Measurements from ENCODE around the gene PIN1.
A peak's percentile ranks its signal among the peaks of the same experiment; 100 is the strongest.

Gene PIN1

DNA sequence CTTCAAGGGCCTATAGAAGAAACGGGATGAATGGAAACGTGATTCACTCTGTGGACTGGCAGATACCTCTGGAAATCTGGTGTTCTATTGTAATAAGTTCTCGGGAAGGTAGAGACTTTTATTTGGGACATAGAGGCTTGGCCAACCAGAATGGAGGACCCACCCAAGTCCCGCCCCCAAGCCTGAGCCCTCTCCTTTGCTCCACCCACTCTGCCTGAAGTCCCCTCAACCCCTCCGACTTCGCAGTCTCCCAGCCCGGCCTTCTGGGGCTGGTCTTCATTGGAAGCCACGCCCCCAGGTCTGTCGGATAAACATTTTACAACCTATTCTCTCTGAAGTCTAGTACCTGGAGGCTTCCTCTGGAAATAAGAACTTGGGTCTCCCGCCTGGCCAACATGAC, 33.1 kb upstream of the PIN1 start:
- TF ChIP-seq, protein P1, sequence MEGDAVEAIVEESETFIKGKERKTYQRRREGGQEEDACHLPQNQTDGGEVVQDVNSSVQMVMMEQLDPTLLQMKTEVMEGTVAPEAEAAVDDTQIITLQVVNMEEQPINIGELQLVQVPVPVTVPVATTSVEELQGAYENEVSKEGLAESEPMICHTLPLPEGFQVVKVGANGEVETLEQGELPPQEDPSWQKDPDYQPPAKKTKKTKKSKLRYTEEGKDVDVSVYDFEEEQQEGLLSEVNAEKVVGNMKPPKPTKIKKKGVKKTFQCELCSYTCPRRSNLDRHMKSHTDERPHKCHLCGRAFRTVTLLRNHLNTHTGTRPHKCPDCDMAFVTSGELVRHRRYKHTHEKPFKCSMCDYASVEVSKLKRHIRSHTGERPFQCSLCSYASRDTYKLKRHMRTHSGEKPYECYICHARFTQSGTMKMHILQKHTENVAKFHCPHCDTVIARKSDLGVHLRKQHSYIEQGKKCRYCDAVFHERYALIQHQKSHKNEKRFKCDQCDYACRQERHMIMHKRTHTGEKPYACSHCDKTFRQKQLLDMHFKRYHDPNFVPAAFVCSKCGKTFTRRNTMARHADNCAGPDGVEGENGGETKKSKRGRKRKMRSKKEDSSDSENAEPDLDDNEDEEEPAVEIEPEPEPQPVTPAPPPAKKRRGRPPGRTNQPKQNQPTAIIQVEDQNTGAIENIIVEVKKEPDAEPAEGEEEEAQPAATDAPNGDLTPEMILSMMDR (IDR thresholded peaks at IDR 0.05; ENCODE audit: insufficient read depth, low read depth, low read length, missing control alignments) = no peak
- no peak overlapping the region for H3K4me3 ChIP-seq (ENCODE audit: low read length)
- no peak for DNase-seq (ENCODE audit: low read depth)

DNA sequence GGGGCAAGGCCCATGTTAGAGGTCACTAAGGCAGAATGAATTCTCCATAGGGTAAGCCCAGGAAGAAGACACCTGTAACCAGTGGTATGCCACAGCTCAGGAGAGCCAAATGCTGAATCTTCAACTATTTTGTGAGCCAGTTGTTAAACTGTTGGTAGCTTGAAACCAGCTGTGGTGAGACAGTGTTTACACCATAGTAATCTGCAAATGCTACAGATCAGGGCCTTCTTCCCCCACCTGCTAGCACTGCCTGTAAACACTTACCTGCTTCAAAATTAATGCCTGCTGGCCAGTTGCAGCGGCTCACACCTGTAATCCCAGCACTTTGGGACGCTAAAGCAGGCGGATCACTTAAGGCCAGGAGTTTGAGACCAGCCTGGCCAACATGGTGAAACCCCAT, 28.3 kb upstream of the PIN1 start:
- no peak for DNase-seq (ENCODE audit: low read depth)
- TF ChIP-seq, protein P1 (IDR thresholded peaks at IDR 0.05; ENCODE audit: insufficient read depth, low read depth, low read length, missing control alignments) = no peak

DNA sequence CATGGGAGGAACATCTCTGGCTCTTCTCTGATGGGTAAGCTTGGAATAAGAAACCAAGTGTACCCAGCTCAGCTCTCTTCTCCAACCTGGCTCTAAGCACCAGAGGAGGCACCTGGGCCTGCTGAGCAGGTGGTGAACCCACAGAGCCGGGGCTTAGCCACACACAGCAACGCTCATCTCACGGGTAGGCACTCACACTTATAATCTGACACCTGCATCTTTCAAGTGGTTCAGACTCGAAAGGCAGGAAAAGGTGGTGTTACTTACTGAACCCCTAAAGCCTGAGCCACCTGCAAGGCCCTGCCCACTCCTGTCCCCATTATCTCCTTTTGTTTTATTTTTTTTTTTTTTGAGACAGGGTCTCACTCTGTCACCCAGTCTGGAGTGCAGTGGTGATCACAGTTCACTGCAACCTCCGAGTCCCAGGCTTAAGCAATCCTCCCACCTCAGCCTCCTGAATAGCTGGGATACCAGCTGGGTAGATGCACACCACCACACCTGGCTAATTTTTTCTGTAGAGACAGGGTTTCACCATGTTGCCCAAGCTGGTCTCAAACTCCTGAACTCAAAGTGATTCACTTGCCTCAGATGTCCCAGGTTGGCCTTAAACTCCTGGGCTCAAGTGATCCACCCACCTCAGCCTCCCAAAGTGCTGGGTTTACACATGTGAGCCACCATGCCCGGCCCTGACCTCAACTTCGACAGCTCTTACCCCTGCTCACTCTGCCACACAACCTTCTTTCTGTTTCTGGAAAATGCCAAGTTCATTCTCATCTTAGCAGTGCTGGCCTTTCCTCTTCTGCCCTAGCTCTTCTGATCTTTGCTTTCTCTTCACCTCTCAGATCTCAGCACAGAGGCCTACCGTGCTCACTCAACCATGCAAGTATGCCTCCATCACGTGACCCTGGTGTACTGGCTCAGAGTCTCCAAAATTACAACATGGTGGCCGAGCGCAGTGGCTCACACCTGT, 26.0 kb upstream of the PIN1 start:
- TF ChIP-seq, protein P1 (IDR thresholded peaks at IDR 0.05; ENCODE audit: insufficient read depth, low read depth, low read length, missing control alignments) = no peak
- no peak for DNase-seq (ENCODE audit: low read depth)
- H3K4me3 ChIP-seq (ENCODE audit: low read length) = no peak overlapping the region

More for the DNA sequence above, 28.3 kb upstream of the PIN1 start:
- no peak overlapping the region for H3K4me3 ChIP-seq (ENCODE audit: low read length)

DNA sequence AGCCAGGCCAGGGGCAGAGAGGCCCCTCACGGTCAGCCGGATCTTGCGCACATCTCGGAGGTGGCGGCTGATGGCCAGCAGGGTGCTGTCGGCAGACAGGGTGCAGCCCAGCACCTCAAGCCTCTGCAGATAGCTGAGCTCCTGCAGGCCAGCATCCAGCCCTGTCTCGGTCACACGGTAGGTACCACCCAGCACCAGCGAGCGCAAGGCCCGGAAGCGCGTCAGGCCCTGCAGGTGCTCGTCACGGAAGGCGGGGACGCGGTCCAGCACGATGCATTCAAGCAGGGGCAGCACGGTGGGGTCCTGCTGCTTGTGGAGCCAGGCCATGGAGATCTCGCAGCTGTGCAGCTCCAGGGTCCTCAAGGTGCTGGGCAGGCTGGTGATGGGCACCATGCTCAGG, 24.0 kb upstream of the PIN1 start:
- H3K4me3 ChIP-seq (ENCODE audit: low read length) = no peak overlapping the region
- DNase-seq (ENCODE audit: low read depth) = no peak
- TF ChIP-seq, protein P1 (IDR thresholded peaks at IDR 0.05; ENCODE audit: insufficient read depth, low read depth, low read length, missing control alignments) = no peak

DNA sequence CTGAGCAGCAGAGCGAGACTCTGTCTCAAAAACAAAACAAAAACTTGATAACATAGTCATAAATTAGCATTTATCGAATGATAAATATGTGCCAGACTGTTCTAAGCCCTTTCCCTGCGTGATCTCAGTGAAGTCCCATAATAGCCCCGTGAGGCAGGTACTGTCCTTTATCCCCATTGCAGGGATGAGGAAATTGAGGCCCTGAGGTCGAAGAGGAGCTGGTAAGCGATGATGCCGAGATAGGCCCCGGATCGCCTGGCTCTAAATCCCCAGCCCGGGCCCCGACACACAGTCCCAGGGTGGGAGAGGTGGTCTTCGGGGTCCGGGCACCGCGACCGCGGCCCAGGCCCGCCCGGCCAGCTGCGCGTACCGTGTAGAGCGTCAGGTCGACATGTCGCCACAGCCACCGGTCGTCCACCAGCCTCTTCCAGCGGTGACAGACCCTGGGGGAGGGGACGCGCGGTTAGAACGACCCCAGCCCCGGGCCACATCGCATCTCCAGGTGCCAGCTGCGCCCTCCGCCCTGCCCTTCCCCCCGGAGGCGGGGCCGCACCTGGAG, 16.9 kb upstream of the PIN1 start:
- TF ChIP-seq, protein P1 (IDR thresholded peaks at IDR 0.05; ENCODE audit: insufficient read depth, low read depth, low read length, missing control alignments) = no peak
- no peak for DNase-seq (ENCODE audit: low read depth)
- H3K4me3 ChIP-seq (ENCODE audit: low read length) = peak overlapping the region; percentile 95

DNA sequence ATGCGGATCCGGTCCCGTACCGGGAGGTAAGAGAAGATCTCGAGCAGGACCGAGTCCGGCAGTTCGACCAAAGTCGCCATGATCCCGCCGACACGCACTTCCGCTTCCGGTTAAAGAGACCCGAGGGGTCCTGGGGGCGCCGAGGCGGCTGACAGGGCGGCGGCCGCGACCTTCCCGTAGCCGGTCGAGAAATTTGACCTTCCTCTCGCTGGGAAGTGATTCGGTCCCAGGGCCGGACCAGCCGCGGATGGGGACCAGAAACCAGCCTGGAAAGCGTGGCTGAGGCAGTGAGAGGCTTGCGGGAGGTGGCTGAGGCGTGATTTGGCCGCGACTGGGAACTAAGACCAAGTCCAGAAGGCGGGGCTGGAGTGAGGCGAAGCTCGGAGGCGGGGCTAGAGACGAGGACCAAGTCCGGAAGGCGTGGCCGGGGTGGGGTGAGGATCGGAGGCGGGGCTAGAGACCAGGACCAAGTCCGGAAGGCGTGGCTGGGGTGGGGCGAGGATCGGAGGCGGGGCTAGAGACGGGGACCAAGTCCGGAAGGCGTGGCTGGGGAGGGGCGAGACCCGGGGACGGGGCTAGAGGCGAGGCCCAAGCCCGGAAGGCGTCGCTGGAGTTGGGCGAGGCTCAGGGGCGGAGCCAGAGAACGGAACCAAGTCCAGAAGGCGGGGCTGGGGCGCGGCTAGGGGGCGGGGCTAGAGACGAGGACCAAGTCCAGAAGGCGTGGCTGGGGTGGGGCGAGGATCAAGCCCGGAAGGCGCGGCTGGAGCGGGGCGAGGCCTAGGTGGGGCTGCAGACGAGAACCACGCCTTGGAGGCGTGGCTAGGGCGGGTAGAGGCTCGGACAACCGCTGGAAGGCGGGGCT, 16.2 kb upstream of the PIN1 start, which contains the start of gene FBXL12:
FBXL12 (minus strand) TSS at position 346 of the 862 bp plus-strand sequence; CDS start at position 80, 266 bp downstream.
- peak; percentile 100 for DNase-seq (ENCODE audit: low read depth)
- peak within 1 kb of the TSS; percentile 95 for H3K4me3 ChIP-seq (ENCODE audit: low read length)
- TF ChIP-seq, protein P1 (IDR thresholded peaks at IDR 0.05; ENCODE audit: insufficient read depth, low read depth, low read length, missing control alignments) = no peak

Data from epithelial cell of esophagus (primary cell).